NCI-H1436 (cell line): ENCODE results near the gene TAF1A.
"Not testable (repeated sequence)": the region's sequence is repeated elsewhere in the genome, so short reads cannot be mapped to it uniquely, and the experiment has no call there.

Source experiments
- DNase-seq: peaks from one replicate; lab custom pipeline; 2025; lab: John Stamatoyannopoulos, UW

Gene TAF1A

GRCh38 chr1:222589462-222590302 is at the start of gene TAF1A:
TAF1A (minus strand) TSS chr1:222589933.
- peak; percentile 79 for DNase-seq

- peak; percentile 88 for DNase-seq
Measured at GRCh38 chr1:222634180-222635013, 44.7 kb upstream of the TAF1A start.

- no peak for DNase-seq
Measured at GRCh38 chr1:222632749-222633148, 43.0 kb upstream of the TAF1A start.

- DNase-seq = no peak
Measured at GRCh38 chr1:222631611-222632208, 42.0 kb upstream of the TAF1A start.

- DNase-seq = no peak
Measured at GRCh38 chr1:222629921-222630535, 40.3 kb upstream of the TAF1A start.

GRCh38 chr1:222627232-222627631 is 37.5 kb upstream of the TAF1A start:
- no peak for DNase-seq

- DNase-seq = no peak
Measured at GRCh38 chr1:222624214-222624613, 34.5 kb upstream of the TAF1A start.

- DNase-seq = no peak
Measured at GRCh38 chr1:222623458-222623857, 33.7 kb upstream of the TAF1A start.

- DNase-seq = no peak
Measured at GRCh38 chr1:222622765-222623164, 33.0 kb upstream of the TAF1A start.

GRCh38 chr1:222620566-222620965 is 30.8 kb upstream of the TAF1A start:
- DNase-seq = no peak

GRCh38 chr1:222618880-222619596 is 29.3 kb upstream of the TAF1A start:
- DNase-seq = no peak

- no peak for DNase-seq
Measured at GRCh38 chr1:222618001-222618879, 28.5 kb upstream of the TAF1A start, which contains the start of gene MIA3. MIA3 (plus strand) TSS chr1:222618097; CDS start chr1:222618111, 14 bp downstream.

- peak; percentile 99 for DNase-seq
Measured at GRCh38 chr1:222617367-222617951, 27.7 kb upstream of the TAF1A start.

GRCh38 chr1:222616525-222616924 is 26.8 kb upstream of the TAF1A start:
- no peak for DNase-seq

GRCh38 chr1:222613627-222614026 is 23.9 kb upstream of the TAF1A start:
- DNase-seq = no peak

- no peak for DNase-seq
Measured at GRCh38 chr1:222610728-222611127, 21.0 kb upstream of the TAF1A start.

- not testable (repeated sequence) for DNase-seq
Measured at GRCh38 chr1:222609111-222609510, 19.4 kb upstream of the TAF1A start.

- DNase-seq = no peak
Measured at GRCh38 chr1:222606757-222607156, 17.0 kb upstream of the TAF1A start.

GRCh38 chr1:222601257-222601656 is 11.5 kb upstream of the TAF1A start:
- DNase-seq = no peak

- DNase-seq = no peak
Measured at GRCh38 chr1:222600281-222600680, 10.5 kb upstream of the TAF1A start.
